WI38 (cell line): ENCODE data around the gene P3H2.

Source experiments
- H3K4me3 ChIP-seq: 2 replicates; pipeline ENCODE4 v1.5.1; 2011; ENCODE audit warnings: low read depth, mild to moderate bottlenecking, control low read depth, low read length
- TF ChIP-seq, protein P1 (sequence below): IDR thresholded peaks from 2 replicates; pipeline ENCODE4 v1.5.1; 2012; ENCODE audit warnings: low read depth, mild to moderate bottlenecking, control low read depth, low read length

The P3H2 gene

DNA sequence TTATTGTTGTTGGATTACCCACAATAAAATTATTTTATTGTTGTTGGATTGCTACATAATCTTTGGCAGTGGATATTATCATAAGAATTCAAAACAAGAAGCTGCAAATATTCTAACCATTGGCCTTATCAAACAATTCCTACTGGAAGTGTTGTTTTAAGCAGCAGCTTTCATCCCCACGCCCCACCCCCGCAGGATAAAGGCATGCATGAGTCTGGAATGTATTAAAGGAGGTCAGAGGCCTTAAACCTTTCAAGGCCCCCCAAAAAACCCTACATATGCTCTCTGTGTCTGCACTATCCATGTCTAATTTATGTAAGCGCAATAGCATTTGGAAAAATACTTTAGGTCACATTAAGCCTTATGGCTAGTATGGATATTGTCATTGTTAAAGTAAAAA is 23.1 kb downstream of the P3H2 start:
- no peak overlapping the region for H3K4me3 ChIP-seq
- TF ChIP-seq, protein P1, sequence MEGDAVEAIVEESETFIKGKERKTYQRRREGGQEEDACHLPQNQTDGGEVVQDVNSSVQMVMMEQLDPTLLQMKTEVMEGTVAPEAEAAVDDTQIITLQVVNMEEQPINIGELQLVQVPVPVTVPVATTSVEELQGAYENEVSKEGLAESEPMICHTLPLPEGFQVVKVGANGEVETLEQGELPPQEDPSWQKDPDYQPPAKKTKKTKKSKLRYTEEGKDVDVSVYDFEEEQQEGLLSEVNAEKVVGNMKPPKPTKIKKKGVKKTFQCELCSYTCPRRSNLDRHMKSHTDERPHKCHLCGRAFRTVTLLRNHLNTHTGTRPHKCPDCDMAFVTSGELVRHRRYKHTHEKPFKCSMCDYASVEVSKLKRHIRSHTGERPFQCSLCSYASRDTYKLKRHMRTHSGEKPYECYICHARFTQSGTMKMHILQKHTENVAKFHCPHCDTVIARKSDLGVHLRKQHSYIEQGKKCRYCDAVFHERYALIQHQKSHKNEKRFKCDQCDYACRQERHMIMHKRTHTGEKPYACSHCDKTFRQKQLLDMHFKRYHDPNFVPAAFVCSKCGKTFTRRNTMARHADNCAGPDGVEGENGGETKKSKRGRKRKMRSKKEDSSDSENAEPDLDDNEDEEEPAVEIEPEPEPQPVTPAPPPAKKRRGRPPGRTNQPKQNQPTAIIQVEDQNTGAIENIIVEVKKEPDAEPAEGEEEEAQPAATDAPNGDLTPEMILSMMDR, result no peak

DNA sequence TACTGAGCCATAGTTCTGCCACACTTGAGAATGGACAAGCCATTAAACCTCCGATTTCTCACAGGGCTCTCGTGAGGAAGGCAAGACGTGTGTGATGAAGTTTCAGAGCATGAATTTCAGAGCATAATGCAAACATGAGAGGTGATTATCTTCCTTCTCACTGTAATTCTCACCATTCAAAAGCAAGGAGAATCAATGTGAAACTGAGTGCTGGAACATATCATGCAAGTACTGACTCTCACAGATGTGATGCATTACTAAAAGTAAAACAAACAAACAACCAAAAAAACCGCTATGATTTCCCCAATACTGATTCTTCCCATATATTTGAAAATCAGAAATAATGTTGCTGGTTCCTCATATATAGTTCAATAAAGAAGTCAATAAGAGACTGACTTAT is 23.7 kb downstream of the P3H2 start:
- H3K4me3 ChIP-seq, result no peak overlapping the region
- TF ChIP-seq, protein P1, result no peak

DNA sequence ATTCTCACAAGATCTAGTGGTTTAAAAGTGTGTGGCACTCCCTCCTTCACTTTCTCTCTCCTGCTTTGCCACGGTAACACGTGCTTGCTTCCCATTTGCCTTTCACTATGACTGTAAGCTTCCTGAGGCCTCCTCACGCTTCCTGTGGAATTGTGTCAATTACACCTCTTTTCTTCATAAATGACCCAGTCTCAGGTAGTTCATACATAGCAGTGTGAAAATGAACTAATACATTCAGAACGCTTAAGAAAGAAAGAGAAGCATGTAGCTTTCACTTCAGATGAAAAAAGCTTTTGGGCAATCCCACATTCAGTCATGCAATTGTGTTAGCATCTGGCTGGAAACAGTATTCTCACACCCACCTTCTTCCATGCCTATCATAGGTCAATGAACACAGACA is 24.4 kb downstream of the P3H2 start:
- no peak overlapping the region for H3K4me3 ChIP-seq
- TF ChIP-seq, protein P1, result no peak

DNA sequence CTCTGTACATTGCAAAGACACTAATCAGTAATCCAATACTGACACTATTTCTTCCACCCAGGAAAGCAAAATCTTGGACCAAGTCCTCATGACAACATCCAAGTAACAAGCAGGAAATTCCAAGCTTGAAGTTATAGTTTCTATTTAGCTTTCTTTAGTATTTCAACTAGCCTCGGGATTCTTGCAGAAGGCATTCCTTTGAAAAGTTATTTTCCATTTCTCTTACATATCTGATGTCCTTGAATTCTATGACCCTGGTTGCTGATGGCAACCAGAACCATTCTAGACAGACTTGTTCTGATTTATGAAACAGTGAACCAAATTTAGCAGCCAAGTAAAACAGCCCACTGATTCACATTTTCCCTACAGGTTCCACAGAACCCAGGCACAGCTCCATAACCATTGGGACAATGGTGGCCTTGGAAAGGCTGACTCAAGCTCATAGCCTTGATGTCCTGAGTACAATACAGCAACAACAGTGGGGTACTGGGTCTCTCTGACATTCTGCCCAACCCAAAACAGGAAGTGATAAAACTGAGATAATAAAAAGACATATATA is 26.5 kb downstream of the P3H2 start:
- TF ChIP-seq, protein P1, result no peak
- 0 out of 2 replicates have a peak overlapping the region, but pooled peaks have one; percentile 21 for H3K4me3 ChIP-seq

DNA sequence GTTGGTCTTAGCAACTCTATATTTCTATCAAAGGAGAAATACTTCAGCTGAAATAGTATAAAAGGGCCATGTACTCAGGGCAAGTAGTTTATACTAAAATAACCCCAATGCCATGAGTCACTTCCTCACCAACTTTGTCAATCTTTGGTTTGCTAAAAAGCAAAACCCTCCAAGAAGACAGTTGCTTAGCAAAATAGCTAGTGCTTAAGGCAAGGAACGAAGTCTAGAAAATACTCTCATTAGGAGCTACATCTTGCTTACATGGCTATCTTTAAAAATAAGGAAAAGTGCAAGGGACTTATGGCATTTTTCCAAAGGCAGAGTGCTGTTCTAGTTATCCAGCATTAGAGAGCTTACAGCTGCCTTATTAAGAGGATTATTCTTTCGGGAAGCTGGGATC is 28.4 kb downstream of the P3H2 start:
- H3K4me3 ChIP-seq, result peak overlapping the region; percentile 35
- TF ChIP-seq, protein P1, result no peak

DNA sequence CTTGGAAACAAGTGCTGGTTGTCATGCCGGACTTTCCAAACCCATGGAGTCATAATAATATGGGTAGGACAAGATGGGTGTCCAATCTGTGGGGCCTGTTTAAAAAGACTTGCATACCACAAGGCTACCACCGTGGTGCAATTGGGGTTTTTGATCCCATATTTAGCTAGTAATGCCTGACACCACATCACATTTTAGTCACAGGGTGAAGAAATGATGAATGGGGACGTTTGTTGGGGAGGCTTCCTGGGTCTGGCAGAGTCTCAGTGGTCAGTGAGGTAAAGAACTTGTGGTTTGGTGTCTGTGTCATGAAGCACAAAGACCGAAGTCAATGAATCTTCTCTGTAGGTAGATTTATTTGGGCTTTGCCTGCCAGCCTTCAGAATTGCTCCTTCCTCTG is 31.0 kb downstream of the P3H2 start:
- TF ChIP-seq, protein P1, result no peak

DNA sequence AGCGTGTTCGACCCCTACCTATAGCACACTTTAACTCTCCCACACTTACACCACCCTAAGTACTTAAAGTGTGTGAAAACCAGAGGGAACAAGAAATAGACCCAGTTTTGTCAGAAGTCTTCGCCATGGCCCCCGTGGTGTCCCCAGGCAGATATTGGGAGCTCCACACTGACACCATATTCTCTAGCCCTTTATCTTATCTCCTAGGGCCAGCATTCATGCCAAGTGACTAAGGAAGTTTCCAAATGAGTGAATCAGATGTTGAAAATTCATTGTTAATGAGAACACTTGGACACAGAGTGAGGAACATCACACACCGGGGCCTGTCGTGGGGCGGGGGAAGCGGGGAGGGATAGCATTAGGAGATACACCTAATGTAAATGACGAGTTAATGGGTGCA is 31.8 kb downstream of the P3H2 start:
- TF ChIP-seq, protein P1, result no peak
- H3K4me3 ChIP-seq, result no peak overlapping the region

More for the DNA sequence above, 31.0 kb downstream of the P3H2 start:
- no peak overlapping the region for H3K4me3 ChIP-seq
